ENCODE measurements around the gene ARHGEF28.

Gene ARHGEF28

GRCh38 chr5:73945505-73945904 is 319.5 kb downstream of the ARHGEF28 start:
- no peak for FAIRE-seq

GRCh38 chr5:73946278-73946677 is 320.3 kb downstream of the ARHGEF28 start:
- FAIRE-seq: no peak

GRCh38 chr5:73946919-73947602 is 321.1 kb downstream of the ARHGEF28 start:
- FAIRE-seq: no peak

- peak; percentile 49 for FAIRE-seq
These were observed 322.1 kb downstream of the ARHGEF28 start for GRCh38 chr5:73947906-73948640.

DNA sequence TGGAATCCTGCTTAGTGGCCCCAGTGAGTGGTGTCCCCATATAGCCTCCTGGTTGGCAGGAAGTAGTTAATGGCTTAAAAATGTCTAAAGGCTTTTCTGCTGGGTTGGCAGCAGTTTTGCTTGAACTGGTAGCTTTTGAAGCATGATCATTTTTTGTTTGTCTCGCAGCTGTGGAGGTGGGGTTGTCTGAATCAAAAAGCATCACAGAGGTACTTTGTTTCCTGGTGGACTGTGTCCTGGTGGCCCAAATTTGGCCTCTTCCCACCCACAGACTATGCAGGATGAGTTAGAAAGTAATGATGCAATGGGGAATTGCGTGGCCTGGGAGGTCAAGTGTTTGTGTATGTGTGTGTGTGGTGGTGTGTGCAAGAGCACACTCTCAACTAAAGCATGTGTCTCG is 322.7 kb downstream of the ARHGEF28 start:
- no peak for FAIRE-seq

- FAIRE-seq: no peak
These were observed 324.5 kb downstream of the ARHGEF28 start for GRCh38 chr5:73950441-73950873.

DNA sequence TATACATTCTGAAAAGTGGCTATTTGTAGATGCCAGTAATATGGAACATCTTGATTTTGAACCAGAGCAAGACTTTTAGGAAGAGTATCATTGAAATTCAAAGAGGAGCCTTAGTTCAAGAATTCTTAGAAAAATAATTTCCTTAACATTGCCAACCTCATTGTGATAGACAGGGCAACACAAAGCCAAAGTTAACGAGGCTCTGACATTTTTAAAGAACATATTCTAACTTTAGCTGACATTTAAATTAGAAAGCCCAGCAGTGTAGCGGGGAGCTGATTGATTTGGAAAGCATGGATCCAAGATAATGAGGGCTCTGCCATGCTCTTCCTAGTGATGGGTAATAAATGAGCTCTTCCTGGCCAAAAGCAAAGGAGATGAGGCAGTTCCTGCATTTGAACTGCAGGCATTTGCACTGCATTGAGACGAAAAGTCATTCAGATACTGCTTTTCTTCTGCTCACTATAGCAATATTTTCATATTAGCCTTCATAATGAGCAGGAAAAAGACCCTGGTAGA is 325.0 kb downstream of the ARHGEF28 start:
- FAIRE-seq: no peak

GRCh38 chr5:73952872-73953271 is 326.9 kb downstream of the ARHGEF28 start:
- FAIRE-seq: no peak

GRCh38 chr5:73954381-73954780 is 328.4 kb downstream of the ARHGEF28 start:
- no peak for FAIRE-seq

DNA sequence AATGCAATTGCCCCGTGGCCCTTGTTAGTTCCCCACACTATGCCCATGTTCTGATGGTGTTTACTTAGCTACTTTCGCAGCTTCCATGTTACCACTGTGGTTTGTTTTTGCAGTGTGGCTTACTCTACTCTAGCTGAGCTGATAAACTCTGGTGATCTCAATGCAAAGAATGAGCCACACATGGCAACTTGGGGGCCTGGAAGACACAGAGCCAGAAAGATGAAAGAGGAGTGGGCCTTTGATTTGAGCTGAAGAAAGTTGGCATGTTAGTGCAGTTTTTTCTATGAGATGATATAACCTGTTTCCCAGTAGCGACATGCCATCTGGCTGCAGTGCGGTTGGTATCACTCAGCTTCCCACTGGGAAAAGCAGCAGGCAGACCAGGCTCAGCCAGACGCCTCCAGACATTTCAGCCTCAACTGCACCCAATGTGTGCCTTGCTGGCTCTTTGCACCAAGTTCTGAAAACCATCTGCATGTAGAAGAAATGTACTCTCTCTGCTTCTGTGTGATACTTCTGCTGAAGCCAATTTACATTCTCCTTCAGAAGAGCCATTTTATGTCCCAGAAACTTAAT is 329.4 kb downstream of the ARHGEF28 start:
- FAIRE-seq: no peak

- no peak for FAIRE-seq
These were observed 331.5 kb downstream of the ARHGEF28 start for GRCh38 chr5:73957397-73958001.

GRCh38 chr5:73958037-73958436 is 332.0 kb downstream of the ARHGEF28 start:
- no peak for FAIRE-seq

DNA sequence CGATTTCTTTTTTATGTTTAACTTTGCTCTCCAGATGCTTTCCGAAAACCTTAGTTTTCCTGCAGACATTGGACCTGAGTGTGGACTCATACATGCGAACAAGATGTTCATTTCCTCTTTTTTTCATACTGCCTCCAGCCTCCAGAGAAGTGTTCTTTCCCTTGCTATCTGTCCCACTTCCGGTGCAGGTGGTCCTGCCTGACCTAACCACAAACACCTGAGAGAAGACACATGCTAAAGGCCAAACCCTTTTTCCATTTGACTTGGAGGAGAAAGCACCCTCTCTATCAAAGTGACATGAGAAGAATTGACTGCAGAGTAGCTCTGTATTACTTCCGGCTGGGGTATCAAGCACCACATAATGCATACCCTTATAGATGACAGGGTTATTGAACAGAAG is 334.0 kb downstream of the ARHGEF28 start:
- FAIRE-seq: no peak

GRCh38 chr5:73960426-73960825 is 334.4 kb downstream of the ARHGEF28 start:
- no peak for FAIRE-seq

DNA sequence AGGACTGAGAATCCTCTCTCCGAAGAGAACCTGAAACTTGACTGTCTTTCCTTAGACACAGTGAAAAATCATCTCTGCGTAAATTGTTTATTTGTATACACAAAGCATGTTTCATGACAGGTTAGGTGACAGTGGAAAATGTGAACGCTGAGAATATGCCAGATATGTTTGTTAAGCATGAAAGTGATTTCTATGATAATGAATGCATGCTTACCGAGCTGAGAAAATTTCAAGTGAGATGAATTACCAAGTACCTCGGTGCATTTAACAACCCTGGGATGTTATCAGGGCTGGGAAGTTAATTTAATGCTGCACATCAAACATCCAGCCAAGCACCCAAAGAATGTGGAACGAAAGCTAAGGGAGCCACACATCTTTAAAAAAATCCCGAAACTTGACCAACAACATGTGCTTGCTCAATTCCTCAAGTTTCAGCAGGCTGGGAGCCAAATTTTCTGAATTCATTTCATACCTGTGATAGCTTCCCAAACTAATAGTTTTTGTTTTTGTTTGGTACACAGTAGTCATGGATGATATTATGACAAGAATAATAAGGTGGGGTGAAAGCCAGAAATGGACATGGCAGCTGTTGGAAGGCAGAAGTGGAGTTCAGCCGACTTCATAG is 336.9 kb downstream of the ARHGEF28 start:
- FAIRE-seq: no peak

GRCh38 chr5:73964352-73964865 is 338.4 kb downstream of the ARHGEF28 start:
- FAIRE-seq: no peak

GRCh38 chr5:73966451-73966850 is 340.5 kb downstream of the ARHGEF28 start:
- FAIRE-seq: no peak

DNA sequence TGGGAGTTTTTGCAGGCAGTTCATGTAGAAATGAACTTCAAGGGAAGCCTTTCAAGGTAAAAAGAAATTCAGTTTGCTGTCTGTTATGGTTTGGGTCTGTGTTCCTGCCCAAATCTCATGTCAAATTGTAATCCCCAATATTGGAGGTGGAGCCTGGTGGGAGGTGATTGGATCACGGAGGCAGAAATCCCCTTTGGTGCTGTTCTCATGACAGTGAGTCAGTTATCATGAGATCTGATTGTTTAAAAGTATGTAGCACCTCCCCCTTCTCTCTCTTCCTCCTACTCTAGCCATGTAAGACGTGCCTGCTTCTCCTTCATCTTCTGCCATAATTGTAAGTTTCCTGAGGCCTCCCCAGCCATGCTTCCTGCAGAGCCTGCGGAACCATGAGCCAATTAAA is 341.4 kb downstream of the ARHGEF28 start:
- FAIRE-seq: no peak

DNA sequence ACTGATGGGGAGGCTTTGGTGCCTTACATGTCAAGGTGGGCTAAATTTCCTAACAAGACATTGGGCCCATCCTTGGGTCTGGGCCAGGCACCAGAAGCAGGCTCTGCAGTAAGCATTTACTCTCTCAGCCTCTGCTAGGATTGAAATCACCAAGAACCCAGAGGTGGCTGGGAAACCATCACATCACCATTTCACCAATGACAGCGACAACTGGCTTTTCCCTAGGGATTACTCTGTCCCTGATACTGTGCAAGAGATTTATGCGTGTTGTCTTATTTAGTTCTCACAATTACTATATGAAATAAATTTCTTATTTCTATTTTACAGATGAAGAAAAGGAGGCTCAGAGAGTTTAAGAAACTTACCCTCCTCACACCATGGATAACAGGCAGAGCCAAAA is 342.2 kb downstream of the ARHGEF28 start:
- FAIRE-seq: no peak

DNA sequence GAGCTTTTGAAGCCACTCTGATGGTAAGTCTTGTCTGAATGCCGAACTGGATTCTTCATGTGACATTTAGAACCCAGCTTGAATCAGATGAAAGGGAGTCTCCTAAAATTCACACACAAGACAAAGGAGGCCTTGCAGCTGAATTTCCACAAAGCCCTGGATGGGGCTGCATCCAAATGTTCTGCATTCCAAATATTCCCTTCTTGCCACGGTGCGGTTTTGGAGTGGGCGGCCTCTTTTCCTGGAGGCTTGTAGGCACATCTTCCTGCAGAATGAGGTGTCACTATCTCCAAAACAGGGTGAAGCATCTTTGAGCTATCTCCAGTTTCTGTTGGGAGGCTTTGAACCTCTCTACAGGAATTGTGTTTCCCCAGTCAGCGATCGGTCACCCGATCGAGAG is 342.7 kb downstream of the ARHGEF28 start:
- FAIRE-seq: no peak

- FAIRE-seq: no peak
These were observed 343.4 kb downstream of the ARHGEF28 start for GRCh38 chr5:73969195-73970036.

- no peak for FAIRE-seq
These were observed 345.3 kb downstream of the ARHGEF28 start for GRCh38 chr5:73971326-73971725.

Measured in islet of Langerhans (tissue), 1 donor.